Activated T-cell treated with anti-CD3 and anti-CD28 coated beads for 24 hours (primary cell): Measurements from ENCODE around the gene ZFHX3.

Experiments
- DNase-seq: peaks from one replicate; pipeline ENCODE4 v3.0.0-alpha.2; 2020; ENCODE audit warnings: low read depth

Gene ZFHX3

GRCh38 chr16:72824027-72824426, 223.9 kb downstream of the ZFHX3 start:
- no peak for DNase-seq

DNA sequence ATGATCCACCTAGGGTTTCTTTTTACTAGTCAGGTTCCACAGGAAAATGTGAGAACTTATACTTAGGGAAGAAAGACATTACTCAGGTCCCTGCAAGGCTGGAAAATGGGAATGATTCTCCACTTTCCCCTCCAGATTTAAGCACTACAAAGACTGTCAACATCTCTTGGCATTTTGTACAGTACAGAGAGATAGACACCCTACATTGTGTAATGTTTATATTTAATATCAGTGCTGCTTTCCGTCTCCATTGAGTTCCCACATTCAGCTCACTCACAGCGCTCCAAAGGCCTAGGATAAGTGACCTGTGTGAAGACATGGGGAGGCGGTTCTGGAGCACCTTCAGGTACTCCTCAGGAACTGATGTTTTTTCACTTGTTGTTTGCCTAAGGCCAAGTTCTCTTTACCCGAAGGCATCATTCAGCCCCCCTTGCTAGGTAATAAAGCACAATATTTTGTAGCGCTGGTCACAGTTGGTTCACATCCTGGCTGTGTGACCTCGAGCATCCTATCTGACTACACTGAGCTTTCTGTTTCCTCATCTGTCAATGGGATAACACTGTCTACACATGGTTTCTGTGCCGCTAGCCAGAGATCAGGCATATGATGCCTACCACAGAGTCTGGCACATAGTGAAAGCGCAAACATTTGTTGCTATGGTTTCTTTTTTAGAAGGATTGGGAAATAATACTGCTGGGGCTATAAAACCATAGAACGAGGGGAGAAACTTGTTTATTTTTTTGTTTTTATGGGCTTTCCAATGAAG, 226.6 kb downstream of the ZFHX3 start:
- no peak for DNase-seq

- DNase-seq = no peak
Observed at GRCh38 chr16:72819345-72819744, 228.6 kb downstream of the ZFHX3 start.

GRCh38 chr16:72818236-72818845, 229.6 kb downstream of the ZFHX3 start:
- DNase-seq = no peak

GRCh38 chr16:72815348-72816318, 232.3 kb downstream of the ZFHX3 start:
- no peak for DNase-seq

GRCh38 chr16:72814226-72814625, 233.7 kb downstream of the ZFHX3 start:
- no peak for DNase-seq

GRCh38 chr16:72812672-72813071, 235.3 kb downstream of the ZFHX3 start:
- DNase-seq = no peak

DNA sequence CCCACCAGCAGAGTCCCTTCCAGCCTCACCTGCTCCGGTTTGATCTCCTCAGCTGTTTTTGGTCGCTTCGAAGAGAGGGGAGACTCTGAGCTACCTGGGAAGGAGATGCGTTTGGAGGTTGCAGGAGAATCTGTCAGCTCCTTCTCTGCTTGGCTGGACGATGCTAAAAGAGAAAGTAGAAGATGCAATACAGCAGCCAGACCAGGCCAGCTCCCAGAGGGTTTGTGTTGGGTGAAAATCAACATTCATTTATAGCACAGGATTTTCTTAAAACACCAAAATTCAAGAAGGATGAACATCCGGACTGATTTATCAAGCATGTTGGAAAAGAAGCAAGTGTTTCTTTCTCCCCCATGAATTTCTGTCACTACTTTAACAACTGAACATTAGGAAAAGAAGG, 236.1 kb downstream of the ZFHX3 start:
- DNase-seq = no peak

DNA sequence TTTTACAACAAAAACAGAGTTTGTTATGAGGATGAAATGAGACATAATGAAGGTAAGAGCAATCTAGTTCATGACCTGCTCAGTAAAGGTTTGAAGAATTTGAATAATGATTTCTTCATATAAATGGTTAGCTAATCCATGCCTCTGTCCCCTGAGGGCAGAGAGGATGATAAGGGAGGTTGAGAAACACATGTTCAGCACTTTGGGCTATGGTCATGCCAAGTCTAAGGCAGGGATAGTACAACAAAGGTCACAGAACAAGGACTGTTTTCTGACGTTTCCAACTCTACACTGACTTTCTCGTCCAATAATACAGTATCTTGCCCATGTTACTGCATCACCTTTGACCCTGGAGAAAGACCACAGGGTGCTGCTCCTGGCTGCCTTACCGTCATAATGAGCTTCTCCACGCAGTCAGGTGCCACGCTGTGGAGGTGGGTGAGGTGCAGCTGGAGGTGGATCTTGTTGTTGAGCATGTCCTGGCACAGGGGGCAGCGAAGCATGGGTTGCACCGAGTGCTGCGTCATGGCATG, 236.7 kb downstream of the ZFHX3 start:
- DNase-seq = no peak

DNA sequence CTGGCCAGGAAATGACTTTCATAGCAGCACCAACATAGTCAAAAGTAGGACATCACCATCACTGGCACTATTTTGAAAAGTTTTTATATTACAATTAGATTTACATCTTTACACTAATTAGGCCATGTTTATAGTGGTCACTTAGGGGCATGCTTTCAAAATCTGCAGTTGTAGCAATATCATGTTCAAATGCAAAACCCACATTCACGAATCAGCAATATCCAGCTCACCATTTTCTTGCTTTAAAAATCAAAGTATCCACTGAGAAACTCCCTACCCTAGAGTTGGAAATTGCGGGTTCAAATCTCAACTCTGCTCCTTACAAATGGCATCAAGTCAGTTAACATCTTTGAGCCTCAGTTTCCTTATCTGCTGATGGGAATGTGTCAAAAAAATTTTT, 237.4 kb downstream of the ZFHX3 start:
- no peak for DNase-seq

- no peak for DNase-seq
Observed at GRCh38 chr16:72809446-72809845, 238.5 kb downstream of the ZFHX3 start.

GRCh38 chr16:72808754-72809153, 239.2 kb downstream of the ZFHX3 start:
- no peak for DNase-seq

DNA sequence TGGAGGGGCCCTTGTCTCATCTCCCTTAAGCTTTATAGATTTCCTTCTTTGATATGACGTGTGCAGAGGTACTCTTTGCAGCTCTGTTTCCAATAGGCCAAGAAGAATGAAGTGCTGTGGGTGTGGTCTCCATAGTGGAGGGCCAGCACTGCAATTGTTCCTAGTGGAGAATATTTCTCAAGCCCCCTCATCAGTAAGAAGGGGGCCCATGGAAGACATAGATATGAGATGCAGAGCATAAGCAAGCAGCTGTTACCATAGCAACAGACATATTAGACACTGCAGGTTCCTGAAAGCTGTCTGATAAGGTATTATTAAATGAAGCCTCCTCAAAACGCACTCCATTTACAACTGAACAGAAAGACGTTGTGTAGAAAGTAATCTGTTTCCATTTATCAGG, 240.7 kb downstream of the ZFHX3 start:
- DNase-seq = no peak

GRCh38 chr16:72805486-72805885, 242.4 kb downstream of the ZFHX3 start:
- DNase-seq = no peak

DNA sequence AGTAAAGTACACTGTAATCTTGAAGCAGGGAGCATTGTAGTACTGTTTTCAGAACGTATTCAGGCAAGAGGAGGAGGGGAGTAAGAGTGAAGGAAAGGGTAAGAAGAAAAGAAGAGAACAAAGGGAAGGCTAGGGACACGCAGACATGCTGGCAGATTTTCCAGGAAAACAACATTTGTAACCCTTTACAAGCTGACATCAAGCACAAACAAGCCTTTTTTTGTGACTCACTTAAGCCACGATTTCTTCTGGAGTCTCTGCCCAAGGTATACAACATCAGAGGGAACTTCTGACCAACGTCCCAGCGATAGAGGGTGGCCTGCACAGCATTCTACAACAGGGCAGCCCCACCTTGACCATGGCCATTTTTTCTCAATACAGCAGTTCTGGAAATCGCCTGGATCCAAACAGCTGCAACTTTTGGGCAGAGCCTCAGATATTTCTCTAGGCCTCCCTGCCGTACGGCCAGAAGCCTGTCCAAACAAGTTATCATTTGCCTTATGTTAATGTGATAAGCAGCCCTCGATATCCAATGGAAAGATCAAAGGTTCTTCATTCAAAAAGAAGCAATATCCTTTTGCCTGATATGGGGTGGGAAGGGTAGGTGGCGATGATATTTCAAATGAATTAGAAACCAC, 247.3 kb downstream of the ZFHX3 start:
- DNase-seq = no peak

DNA sequence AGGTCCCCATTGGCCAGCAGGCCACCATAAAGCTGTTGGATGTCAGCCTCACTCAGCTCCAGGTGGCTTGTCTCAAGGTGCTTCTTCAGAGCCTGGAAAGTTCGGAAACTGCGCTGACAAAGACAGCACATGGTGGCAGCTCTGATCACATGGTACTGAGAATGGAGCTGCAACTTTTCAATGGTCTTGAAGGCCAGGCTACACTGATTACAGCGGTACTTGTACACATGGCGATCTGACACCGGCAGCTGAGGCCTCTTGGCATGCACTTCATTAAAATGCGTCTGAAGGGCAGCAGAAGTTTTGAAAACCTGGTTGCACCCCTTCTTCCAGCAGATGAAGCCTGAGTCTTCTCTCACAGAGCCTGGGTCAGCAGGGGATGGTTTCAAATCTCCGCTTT, 249.7 kb downstream of the ZFHX3 start:
- DNase-seq = no peak

DNA sequence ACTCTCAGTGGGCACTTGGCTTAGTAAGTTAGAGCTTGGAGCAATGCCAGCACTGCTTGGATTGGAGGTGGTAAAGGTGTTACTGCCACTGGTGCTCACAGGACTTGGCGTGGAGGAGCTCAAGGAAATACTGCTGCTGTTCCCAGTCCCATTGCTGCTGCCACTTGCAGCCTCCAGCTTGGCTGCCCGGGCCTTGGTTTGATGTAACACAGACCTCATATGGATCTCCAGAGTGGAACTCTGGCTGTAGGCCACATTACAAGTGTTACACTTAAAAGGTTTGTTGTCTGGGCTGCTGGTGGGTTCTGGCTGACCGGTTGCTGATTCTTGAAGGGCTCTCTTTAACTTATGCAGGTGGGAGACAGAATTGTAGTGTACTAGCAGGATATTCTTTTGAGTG, 250.3 kb downstream of the ZFHX3 start:
- DNase-seq = no peak

DNA sequence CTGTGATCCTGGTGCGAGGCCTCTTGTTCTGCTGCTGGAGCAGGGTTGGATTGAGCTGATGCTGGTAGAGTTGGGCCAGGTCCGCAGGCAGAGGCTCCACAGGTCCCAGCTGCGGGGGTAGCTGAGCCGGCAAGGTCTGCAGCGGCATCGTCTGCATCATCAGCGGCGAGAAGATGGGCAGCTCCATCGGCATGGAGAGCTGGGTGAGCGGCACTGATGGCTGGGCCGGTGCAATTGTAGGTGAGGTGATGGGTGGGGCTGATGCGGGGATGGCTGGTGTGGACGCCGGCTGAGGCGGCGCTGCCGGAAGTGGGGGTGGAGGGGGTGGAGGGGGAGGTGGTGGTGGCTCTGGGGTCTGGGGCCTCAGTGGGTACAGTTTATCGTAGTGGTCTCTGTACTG, 251.7 kb downstream of the ZFHX3 start:
- no peak for DNase-seq

DNA sequence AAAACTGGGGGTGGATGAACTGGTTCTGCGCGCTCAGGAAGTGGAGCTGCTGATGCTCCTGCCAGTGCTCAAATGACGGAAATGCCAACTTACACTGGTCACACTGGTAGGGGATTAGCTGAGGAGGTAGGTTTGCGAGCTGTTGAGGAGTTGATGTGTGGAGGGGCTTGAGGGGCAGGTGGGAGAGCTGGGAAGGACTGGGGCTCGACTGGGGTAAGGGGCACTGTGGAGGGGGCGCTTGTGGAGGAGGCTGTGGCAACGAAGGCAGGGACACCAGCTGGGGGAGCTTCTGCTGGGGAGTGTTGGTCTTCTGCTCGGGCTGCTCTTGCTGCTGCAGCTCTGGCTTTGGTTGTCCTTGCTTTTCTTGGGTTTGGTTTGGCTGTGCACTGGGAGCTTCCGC, 252.9 kb downstream of the ZFHX3 start:
- DNase-seq = no peak

DNA sequence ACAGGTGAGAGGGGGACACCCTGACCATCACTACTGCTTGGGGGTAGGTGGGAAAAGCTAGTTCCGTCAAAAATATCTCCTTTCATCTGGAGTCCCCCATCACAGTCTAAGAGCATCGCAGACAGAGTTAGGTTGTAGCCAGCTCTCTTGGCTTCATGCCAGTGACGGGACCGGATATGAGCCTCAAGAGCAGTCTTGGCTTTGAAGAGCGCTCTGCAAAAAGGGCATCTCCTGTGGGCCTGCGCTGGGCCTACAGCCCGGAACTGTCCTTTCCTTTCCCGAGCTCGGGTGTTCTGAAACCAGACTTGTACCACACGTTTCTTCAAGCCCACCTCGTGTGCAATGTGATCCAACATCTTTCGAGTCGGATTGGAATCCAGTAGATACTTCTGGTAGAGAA, 253.6 kb downstream of the ZFHX3 start:
- DNase-seq = no peak

DNA sequence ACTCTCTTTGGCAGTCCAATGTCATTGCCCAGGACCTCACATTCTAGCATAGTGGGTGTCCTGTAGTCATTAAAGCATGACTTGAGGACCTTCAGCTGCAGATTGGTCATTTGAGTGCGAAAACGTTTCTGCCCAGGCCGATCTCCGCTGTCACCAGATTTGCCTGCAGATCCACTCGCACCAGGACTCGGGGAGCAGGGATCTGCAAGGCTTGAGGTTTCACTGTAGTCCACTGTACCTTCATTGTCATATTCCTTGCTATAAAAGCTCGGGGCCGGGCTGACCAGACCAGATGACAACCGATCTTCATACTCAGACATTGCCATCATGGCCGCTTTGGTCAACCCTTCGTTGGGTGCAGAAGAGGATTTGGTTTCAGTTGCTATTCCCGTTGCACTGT, 254.2 kb downstream of the ZFHX3 start:
- DNase-seq = no peak

DNA sequence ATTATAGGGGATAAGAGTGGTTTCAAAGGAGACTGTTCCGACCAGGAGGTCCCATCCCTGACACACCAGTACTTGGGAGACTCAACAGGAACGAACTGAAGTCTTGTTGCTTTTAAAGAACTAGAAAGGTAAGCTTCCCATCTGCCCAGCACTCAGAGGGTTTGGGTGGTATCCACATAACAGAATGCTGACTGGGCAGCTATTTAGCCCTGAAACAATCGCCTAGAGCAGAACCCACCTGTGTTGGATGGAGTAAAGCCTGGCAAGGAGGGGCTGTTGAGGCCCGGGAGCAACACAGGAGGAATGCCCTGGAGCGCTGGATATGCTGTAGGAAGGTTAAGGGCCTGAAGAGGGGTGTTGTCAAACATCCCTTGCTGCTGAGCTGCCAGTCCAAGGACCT, 254.9 kb downstream of the ZFHX3 start:
- DNase-seq = no peak
